HUES64 (cell line): Measurements from ENCODE around the gene SLC17A2.
"Not testable (repeated sequence)": the region's sequence is repeated elsewhere in the genome, so short reads cannot be mapped to it uniquely, and the experiment has no call there.

Experiments
- H3K27ac ChIP-seq: 2 replicates; pipeline ENCODE4 v1.7.0; 2013; ENCODE audit warnings: low read depth, low read length, inconsistent platforms
- H3K27me3 ChIP-seq: 2 replicates; pipeline ENCODE4 v1.6.1; 2013; ENCODE audit warnings: mild to moderate bottlenecking, low read length; ENCODE audit not compliant: insufficient read depth
- H3K36me3 ChIP-seq: 2 replicates; pipeline ENCODE4 v1.6.1; 2013; ENCODE audit warnings: mild to moderate bottlenecking, low read length; ENCODE audit not compliant: insufficient read depth
- H3K4me1 ChIP-seq: 2 replicates; pipeline ENCODE4 v1.6.1; 2013; ENCODE audit warnings: mild to moderate bottlenecking, low read length, moderate library complexity; ENCODE audit not compliant: insufficient read depth
- H3K4me3 ChIP-seq: 2 replicates; pipeline ENCODE4 v1.5.1; 2013; ENCODE audit warnings: mild to moderate bottlenecking, low read length, moderate library complexity
- H3K9ac ChIP-seq: 2 replicates; pipeline ENCODE4 v1.6.1; 2013; ENCODE audit warnings: mild to moderate bottlenecking, low read depth, low read length
- H3K9me3 ChIP-seq: 2 replicates; pipeline ENCODE4 v1.6.1; 2013; ENCODE audit warnings: low read depth, low read length; ENCODE audit not compliant: insufficient read depth
- WGBS: fragments of 150-250, 120-280 bp; methylation state at CpG from one replicate; pipeline ENCODE4 v1.1.7; 2013; ENCODE audit warnings: missing lambda C conversion rate; 5-methylcytosine and 5-hydroxymethylcytosine counted together

SLC17A2 gene

DNA sequence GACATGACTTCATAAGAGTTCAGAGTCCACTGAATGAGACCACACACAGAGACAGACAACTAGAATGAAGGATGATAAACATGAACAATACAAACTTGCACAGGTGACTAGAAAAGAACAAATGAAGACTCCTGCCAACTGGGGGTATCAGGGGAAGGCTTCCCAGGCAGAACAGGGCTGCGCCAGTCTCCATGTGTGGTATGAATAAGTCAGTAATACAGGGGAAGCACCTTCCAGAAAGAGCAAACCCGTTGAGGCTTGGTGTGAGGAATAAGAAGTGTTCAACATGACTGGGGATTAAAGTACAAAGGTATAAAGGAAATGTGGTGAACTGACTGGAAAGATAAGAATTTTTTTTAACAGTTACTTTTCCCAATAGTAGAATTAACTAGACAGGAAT is 3.7 kb upstream of the SLC17A2 start:
- Histone ChIP-seq H3K36me3 (no peaks in the 10 kb centered on the region), H3K27me3 (no peaks in the 10 kb centered on the region), H3K27ac (no peak overlapping the region), H3K9me3 (no peaks in the 10 kb centered on the region), H3K9ac (no peak overlapping the region), H3K4me3 (no peak overlapping the region), H3K4me1 (no peaks in the 10 kb centered on the region)
- 93% methylated on average over 2 of the region's 2 CpGs for WGBS

- Histone ChIP-seq H3K36me3 (no peaks in the 10 kb centered on the region), H3K27ac (no peak overlapping the region), H3K9me3 (no peaks in the 10 kb centered on the region), H3K27me3 (no peaks in the 10 kb centered on the region), H3K4me1 (no peaks in the 10 kb centered on the region), H3K4me3 (no peak overlapping the region), H3K9ac (no peak overlapping the region)
- WGBS = 100% methylated on average over 1 of the region's 1 CpG
Measured at GRCh38 chr6:25931411-25931709, 869 bp upstream of the SLC17A2 start.

DNA sequence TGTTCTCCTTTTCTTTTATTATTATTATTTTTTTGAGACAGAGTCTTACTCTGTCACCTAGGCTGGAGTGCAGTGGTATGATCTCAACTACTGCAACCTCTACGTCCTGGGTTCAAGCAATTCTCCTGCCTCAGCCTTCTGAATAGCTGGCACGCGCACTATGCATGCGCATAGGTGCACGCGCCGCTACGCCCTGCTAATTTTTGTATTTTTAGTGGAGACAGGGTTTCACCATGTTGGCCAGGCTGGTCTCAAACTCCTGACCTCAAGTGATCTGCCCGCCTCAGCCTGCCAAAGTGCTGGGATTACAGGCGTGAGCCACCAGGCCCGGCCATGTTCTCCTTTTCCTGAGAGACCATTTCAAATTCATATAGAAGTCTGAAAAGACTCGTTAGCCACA is 706 bp downstream of the SLC17A2 start:
- H3K4me3 ChIP-seq, H3K9me3 ChIP-seq, H3K27me3 ChIP-seq, H3K4me1 ChIP-seq, H3K9ac ChIP-seq, H3K36me3 ChIP-seq, H3K27ac ChIP-seq: not testable (repeated sequence)
- 94% methylated on average over 12 of the region's 12 CpGs for WGBS

DNA sequence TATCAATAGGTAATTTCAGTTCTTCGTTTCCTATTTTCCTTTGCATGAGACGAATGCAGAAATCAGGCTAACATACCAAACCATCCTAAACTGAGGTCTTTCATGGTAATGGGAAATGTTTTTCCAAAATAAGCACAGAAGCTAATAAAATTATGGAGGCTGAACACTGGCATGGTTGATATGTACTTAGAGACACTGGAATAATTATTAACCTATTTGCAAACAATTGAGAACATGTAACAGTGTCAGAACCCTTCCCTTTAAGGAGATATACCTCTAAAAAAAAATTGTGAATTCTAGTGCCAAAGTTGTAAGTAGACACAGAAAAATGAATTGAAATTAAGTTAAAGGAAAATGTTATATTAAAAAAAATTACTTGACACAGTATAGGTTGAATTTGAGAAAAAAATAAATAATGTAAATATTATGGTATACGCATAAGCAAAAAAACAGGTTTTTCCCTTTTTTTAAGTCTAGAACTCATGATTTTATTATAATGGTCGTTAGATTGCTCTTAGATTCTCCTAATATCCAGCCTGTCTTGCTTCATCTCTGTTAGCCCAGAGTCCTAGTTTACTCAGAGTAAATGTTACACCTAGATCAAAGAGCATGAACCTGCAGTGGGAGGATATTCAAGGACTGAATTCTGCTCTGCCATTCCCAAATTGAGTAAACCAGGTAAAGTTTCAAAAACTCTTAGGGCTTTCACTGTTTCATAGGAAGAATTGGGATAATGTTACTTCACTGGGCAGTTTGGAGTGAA is 1.7 kb downstream of the SLC17A2 start:
- WGBS = 100% methylated on average over 1 of the region's 4 CpGs

DNA sequence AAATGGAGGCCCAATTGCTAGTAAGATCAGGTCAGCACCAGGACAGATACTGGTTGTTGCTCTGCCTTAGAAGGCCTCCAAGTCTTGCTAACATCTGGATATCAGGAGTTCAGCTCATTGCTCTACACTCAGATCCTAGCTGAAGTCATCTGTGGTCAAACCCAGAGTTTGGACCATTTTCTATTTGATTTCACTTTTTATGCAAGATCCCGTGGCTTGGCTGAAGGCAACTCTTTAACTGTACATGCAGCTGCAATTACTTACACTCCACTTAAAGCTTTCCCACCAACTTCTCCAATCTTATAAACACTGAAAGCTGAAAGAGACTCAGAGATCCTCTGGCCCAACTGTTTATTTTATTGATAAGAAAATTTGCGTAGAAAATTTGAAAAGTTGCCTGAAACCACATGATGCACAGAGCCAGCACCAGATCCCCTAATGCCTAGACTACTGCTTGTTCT is 2.7 kb downstream of the SLC17A2 start:
- Histone ChIP-seq H3K27me3 (no peaks in the 10 kb centered on the region), H3K36me3 (no peaks in the 10 kb centered on the region), H3K4me3 (no peak overlapping the region), H3K4me1 (no peaks in the 10 kb centered on the region), H3K27ac (no peak overlapping the region), H3K9me3 (no peaks in the 10 kb centered on the region), H3K9ac (no peak overlapping the region)
- WGBS = over 99% methylated on average over 2 of the region's 2 CpGs

More for the DNA sequence above, 1.7 kb downstream of the SLC17A2 start:
- Histone ChIP-seq H3K27ac (no peak overlapping the region), H3K4me3 (no peak overlapping the region), H3K9ac (no peak overlapping the region), H3K27me3 (no peaks in the 10 kb centered on the region), H3K4me1 (no peaks in the 10 kb centered on the region), H3K9me3 (no peaks in the 10 kb centered on the region), H3K36me3 (no peaks in the 10 kb centered on the region)

- no peaks in the 10 kb centered on the region for H3K9me3 ChIP-seq
- no peaks in the 10 kb centered on the region for H3K27me3 ChIP-seq
- no peaks in the 10 kb centered on the region for H3K4me1 ChIP-seq
- no peaks in the 10 kb centered on the region for H3K36me3 ChIP-seq
- 100% methylated on average over 2 of the region's 2 CpGs for WGBS
- no peak overlapping the region for H3K9ac ChIP-seq
- H3K4me3 ChIP-seq = no peak overlapping the region
- H3K27ac ChIP-seq = no peak overlapping the region
Measured at GRCh38 chr6:25927178-25927577, 3.3 kb downstream of the SLC17A2 start.

GRCh38 chr6:25925876-25926275 is 4.6 kb downstream of the SLC17A2 start:
- Histone ChIP-seq H3K4me1 (no peaks in the 10 kb centered on the region), H3K36me3 (no peaks in the 10 kb centered on the region), H3K9ac (no peak overlapping the region), H3K27me3 (no peaks in the 10 kb centered on the region), H3K27ac (no peak overlapping the region), H3K9me3 (no peaks in the 10 kb centered on the region), H3K4me3 (no peak overlapping the region)
- WGBS = 90% methylated on average over 1 of the region's 1 CpG

- 99% methylated on average over 2 of the region's 2 CpGs for WGBS
- H3K9ac ChIP-seq = no peak overlapping the region
- H3K4me1 ChIP-seq = no peaks in the 10 kb centered on the region
- H3K27ac ChIP-seq = no peak overlapping the region
- no peak overlapping the region for H3K4me3 ChIP-seq
- no peaks in the 10 kb centered on the region for H3K36me3 ChIP-seq
- H3K27me3 ChIP-seq = no peaks in the 10 kb centered on the region
- H3K9me3 ChIP-seq = no peaks in the 10 kb centered on the region
Measured at GRCh38 chr6:25922301-25922700, 8.2 kb downstream of the SLC17A2 start.

- no peaks in the 10 kb centered on the region for H3K9me3 ChIP-seq
- no peak overlapping the region for H3K27ac ChIP-seq
- no peaks in the 10 kb centered on the region for H3K4me1 ChIP-seq
- H3K9ac ChIP-seq = no peak overlapping the region
- no peaks in the 10 kb centered on the region for H3K36me3 ChIP-seq
- no peaks in the 10 kb centered on the region for H3K27me3 ChIP-seq
- H3K4me3 ChIP-seq = no peak overlapping the region
Measured at GRCh38 chr6:25921525-25922203, 8.8 kb downstream of the SLC17A2 start.

DNA sequence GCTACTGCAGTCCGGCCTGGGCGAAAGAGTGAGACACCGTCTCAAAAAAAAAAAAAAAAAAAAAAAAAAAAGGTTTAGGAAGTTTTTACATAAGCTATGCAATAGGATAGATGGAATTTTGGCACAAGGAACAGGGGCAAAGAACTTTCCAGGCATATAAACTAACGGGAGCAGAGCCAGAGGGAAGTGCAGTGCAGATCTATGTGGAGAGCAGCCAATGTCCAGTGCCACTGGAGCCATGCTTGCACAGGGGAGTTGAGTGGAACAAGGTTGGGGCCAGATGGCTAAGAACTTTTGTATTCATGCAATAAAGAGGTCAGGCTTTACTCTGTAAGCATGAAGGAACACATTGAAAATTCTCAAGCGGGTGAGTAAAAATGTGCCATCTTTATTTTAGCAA is 10.8 kb downstream of the SLC17A2 start:
- Histone ChIP-seq H3K4me3 (no peak overlapping the region), H3K36me3 (no peaks in the 10 kb centered on the region), H3K27ac (no peak overlapping the region), H3K9ac (no peak overlapping the region), H3K4me1 (no peaks in the 10 kb centered on the region), H3K9me3 (no peaks in the 10 kb centered on the region), H3K27me3 (no peaks in the 10 kb centered on the region)
- 95% methylated on average over 5 of the region's 5 CpGs for WGBS

DNA sequence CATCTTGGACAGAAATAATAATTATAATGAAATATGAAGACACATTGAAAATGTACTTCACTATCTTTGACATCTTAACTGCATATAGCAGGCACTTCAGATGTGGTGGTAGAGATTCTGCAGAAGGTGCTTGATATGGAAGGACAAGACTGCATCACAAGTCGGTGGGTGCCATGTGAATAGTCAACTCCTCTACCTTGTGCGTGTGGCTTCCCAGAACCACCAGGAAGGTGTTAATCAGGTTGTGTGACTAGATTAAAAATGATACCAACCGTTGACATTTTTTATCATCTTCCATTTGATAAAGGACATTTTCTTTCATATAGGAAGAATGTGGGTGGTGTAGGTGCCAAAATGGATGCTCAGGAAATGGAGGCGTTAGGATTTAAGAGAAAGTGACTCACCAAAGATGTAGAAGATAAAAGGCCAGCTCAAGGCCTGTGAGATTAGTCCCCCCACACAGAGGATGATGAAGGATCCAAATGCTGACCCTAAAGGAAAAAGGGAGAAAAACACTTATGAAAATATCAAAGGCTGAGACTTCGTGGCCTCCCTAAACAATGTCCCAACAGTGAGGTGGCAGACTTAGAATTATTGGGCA is 12.3 kb downstream of the SLC17A2 start:
- 80% methylated on average over 5 of the region's 5 CpGs for WGBS
- Histone ChIP-seq H3K27me3 (no peaks in the 10 kb centered on the region), H3K9ac (no peak overlapping the region), H3K27ac (no peak overlapping the region), H3K4me3 (no peak overlapping the region), H3K36me3 (no peaks in the 10 kb centered on the region), H3K9me3 (no peaks in the 10 kb centered on the region), H3K4me1 (no peaks in the 10 kb centered on the region)
